OCI-LY7 (cell line): Measurements from ENCODE around the gene WNT6.

Experiments used
- EZH2phosphoT487 ChIP-seq: fragments of 200-600 bp; sonication (generic); IDR thresholded peaks from 2 replicates; pipeline ENCODE4 v1.6.1; 2018; ENCODE audit warnings: low read depth, borderline replicate concordance, mild to moderate bottlenecking, mixed run types, antibody characterized with exemption, low read length, moderate library complexity, mixed read lengths
- TF ChIP-seq, protein P1 (sequence below): fragments of 200-600 bp; sonication (generic); conservative IDR thresholded peaks from 2 replicates; pipeline ENCODE4 v1.5.1; 2014; ENCODE audit warnings: mild to moderate bottlenecking, antibody characterized with exemption, low read length, moderate library complexity, mixed read lengths

DNA sequence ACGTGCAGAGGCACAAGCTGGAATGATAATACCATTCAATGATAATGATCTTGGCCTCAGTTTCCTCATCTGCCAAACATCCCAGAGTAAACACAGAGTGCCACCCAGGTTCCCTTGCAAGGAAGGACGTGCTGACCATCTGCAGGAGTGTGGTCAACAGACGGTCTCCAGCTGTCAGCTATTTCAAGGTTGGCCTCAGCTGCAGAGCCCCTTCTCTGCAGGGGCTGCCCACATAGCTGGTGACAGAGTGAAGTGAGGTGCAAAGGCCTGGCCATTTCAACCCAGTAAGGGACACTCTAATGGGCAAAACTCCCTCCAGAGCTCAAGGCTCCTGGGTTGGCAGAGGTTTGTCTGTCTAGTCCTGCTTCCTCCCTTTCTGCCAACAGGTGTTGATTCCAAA lies 8.3 kb upstream of the WNT6 start:
- TF ChIP-seq, protein P1, sequence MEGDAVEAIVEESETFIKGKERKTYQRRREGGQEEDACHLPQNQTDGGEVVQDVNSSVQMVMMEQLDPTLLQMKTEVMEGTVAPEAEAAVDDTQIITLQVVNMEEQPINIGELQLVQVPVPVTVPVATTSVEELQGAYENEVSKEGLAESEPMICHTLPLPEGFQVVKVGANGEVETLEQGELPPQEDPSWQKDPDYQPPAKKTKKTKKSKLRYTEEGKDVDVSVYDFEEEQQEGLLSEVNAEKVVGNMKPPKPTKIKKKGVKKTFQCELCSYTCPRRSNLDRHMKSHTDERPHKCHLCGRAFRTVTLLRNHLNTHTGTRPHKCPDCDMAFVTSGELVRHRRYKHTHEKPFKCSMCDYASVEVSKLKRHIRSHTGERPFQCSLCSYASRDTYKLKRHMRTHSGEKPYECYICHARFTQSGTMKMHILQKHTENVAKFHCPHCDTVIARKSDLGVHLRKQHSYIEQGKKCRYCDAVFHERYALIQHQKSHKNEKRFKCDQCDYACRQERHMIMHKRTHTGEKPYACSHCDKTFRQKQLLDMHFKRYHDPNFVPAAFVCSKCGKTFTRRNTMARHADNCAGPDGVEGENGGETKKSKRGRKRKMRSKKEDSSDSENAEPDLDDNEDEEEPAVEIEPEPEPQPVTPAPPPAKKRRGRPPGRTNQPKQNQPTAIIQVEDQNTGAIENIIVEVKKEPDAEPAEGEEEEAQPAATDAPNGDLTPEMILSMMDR: no peak
- no peak for TF ChIP-seq EZH2phosphoT487
